Right cardiac atrium (tissue), 5 donors: ENCODE measurements around the gene TNRC18. TPM values are rescaled to one million over a fixed set of nuclear protein-coding genes. Genes with fewer than 3 reads are reported as not detected.
"Not testable (repeated sequence)": the region's sequence is repeated elsewhere in the genome, so short reads cannot be mapped to it uniquely, and the experiment has no call there.

Source experiments
- ATAC-seq, 2 donors: fragments of 200-7000 bp; cut with Tn5 transposase; one replicate each; pipeline versions ENCODE4 v1.8.0 to v1.9.1; 2020; ENCODE audit warnings: moderate library complexity in 2 of 2, mild to moderate bottlenecking in 1 of 2
- DNase-seq, 3 donors: peaks; one replicate each; pipeline ENCODE4 v3.0.0-alpha.2; 2020
- H3K27ac ChIP-seq: one replicate; pipeline ENCODE4 v1.5.1; 2013; ENCODE audit warnings: mild to moderate bottlenecking, low read length, control low read depth, moderate library complexity
- H3K27me3 ChIP-seq: one replicate; pipeline ENCODE4 v1.6.1; 2013; ENCODE audit not compliant: control insufficient read depth, insufficient read depth
- H3K4me1 ChIP-seq: one replicate; pipeline ENCODE4 v1.6.1; 2013; ENCODE audit warnings: low read length; ENCODE audit not compliant: control insufficient read depth, insufficient read depth
- H3K4me3 ChIP-seq: one replicate; pipeline ENCODE4 v1.5.1; 2013; ENCODE audit warnings: low read length, control low read depth
- H3K9me3 ChIP-seq: one replicate; pipeline ENCODE4 v1.6.1; 2013; ENCODE audit warnings: low read length; ENCODE audit not compliant: control insufficient read depth
- WGBS: extraction: QIAGEN DNeasy Blood & Tissue Kit; methylation state at CpG from one replicate; pipeline ENCODE4 v1.1.7; 2013; 5-methylcytosine and 5-hydroxymethylcytosine counted together
- intact Hi-C, 4 donors: fragments of 100-400 bp; cut with DNase I; formaldehyde crosslinking; loops; one replicate each; pipeline versions ENCODE4 v1.11.0 to v1.14.0; 2022 to 2023
- polyA plus RNA-seq: library from polyadenylated mRNA; stranded (reverse); fragments of 200-250 nt; gene quantifications from one replicate; pipeline ENCODE4 v1.2.3, GENCODE V29; 2013
- total RNA-seq, 4 donors: library from RNA; stranded (reverse); fragmentation: NEBNext Ultra II Directional; extraction: Animal tissue kit (Norgen Biotek cat#: 25700); gene quantifications; one replicate each; pipeline ENCODE4 v1.2.1, GENCODE V29; 2021
- donor health status: healthy with polysubstance abuse.
- donor health status: DM: no; HTN: yes; CAD: no.
- donor health status: DM: no; HTN: no; CAD: no.
- donor health status: DM: no; HTN: yes; CAD: no; lungs with severe emphysema.
- donor health status: DM: yes; HTN: yes; CAD: no.

Gene TNRC18
- total and polyA plus RNA-seq, 5 donors, result 33.1 to 46.6 (median 38.9) TPM

DNA sequence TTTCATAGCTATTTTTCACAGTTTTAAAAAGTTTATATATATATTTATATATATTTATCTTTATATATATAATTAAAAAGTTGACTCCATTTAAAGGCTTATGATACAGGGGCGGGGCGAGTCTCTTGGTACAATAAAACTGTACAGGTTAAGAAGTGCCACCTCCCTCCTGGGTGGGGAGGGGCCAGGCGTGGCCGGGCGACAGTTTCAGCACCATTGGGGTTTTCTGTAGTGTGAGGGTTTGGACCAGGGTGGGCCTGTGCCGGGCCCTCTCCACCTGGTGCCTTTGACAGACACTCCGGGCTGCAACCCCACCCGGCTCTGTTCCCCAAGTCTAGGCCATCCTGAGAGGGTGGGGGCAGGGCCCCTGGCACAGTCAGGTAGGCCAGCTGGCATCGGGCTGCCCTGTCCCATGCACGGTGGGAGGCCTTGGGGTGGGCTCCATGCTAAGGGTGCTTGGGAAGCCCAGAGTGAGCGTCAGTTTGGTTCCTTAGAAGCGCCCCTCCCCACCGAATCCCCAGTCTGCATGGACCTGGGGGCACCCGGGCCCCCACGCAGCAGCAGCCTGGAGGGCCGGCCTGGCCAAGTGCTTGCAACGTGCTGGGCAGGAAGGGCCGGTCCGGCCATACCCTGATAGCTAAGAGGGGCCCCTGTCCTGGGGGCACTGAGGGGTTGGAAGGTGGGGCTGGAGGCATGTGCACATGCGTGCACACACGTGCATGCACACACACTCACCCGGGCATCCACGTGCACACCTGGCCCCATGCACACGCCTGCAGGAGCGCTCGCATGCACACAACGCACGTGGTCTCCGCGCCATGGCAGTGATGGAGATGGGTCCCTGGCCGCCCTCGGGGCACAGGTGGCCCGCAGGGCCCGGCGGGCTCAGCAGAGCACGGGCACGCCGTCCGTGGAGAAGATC lies 116.2 kb downstream of the TNRC18 start:
- DNase-seq, ATAC-seq: not testable (repeated sequence)

DNA sequence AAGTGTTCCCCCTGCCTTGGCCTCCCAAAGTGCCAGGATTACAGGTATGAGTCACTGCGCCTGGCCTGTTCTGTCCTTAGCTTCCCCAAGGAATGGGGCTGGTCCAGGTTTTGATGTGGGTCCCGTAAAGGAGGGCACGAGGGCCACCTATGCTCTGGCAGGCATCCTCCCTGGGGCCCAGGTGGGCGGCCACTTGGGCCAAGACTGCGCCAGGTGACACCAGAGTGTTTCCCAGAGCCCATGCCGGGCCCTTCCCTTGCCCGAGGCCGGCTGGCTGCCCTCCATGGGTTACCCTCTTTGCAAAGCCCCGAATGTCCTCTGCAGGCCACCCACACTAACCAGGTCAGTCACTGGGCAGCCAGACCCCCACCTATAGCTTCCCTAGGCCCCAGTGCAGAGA lies 118.6 kb downstream of the TNRC18 start:
- H3K27me3 ChIP-seq, H3K27ac ChIP-seq, DNase-seq, H3K9me3 ChIP-seq, H3K4me3 ChIP-seq, H3K4me1 ChIP-seq, intact Hi-C loops, ATAC-seq: not testable (repeated sequence)
- WGBS, result 91% methylated on average over 9 of the region's 9 CpGs

More for the DNA sequence above, 116.2 kb downstream of the TNRC18 start:
- H3K4me3 ChIP-seq, H3K9me3 ChIP-seq, intact Hi-C loops, H3K27me3 ChIP-seq, H3K4me1 ChIP-seq, H3K27ac ChIP-seq: not testable (repeated sequence)
- WGBS, result 92% methylated on average over 39 of the region's 39 CpGs

DNA sequence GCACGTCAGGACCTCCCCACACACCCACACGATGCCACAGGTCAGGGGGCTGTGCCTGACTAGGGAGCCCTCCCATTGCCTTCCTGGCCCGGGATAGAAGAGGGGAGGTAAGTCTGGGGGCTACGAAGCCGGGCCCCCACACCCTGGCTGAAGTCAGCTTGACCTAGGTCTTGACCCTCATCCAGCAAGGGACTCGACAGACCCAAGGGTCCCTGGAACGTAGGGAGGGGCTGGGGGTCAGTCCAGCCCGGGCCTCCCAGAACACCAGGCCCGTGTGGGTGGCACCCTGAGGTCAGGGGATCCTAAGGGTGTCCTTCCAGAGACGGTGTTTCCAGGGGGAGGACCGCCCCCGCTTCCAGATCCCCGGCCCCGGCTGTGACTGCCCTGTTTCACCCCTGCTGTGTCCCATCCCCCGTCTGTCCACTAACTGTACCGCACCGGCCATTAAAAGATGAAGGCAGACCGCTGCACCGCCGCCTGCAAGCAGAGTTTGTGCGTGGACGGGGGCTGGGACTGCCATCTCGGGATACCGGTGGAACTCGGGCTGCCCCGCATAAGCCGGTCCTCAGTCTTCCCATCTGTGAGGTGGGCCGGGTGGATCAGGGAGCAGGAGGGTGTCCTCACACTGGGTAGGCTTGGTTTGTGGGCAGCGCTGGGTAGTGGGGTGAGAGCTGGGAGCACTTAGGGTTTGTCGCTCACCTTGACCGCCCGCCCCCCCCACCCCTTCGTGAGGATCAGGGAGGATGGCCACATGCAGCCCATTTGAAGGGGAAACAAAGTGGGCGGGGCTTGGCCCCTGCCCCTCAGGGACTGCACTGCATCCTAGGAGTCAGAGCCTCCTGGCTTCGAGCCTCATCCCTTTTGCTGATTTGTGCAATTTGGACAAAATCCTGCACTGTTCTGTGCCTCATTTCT lies 119.8 kb downstream of the TNRC18 start:
- peak in 1 of 2 donors; percentile 9 for ATAC-seq
- 71% methylated on average over 35 of the region's 35 CpGs for WGBS
- H3K4me1 ChIP-seq, result no peaks in the 10 kb centered on the region

DNA sequence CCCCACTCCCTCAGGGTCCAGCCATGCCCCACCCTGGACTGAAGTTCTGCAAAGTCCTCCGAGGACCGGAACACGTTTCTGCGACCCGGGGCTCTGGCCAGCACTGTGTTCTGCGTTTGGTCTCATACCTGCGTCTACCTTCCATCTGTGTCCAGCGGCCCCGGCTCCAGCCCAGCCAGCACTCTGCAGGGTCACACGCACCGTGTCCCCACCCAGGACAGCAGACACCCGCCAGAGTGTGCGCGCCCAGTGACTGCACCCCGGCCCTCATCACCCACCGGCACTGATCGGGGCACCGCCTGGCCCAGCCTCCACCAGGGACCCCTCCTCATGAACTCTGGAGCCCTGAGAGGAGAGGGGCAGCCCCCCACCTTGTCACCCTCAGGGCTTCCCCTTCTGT lies 120.6 kb downstream of the TNRC18 start:
- no peaks in the 10 kb centered on the region for H3K27me3 ChIP-seq
- H3K4me1 ChIP-seq, result no peaks in the 10 kb centered on the region
- no peak overlapping the region for H3K4me3 ChIP-seq
- no peaks in the 10 kb centered on the region for H3K9me3 ChIP-seq
- no peak overlapping the region for H3K27ac ChIP-seq
- DNase-seq (no peak), ATAC-seq (peak in 1 of 2 donors; percentile 11)
- WGBS, result 82% methylated on average over 18 of the region's 18 CpGs
- intact Hi-C loops, result no loop called here

More for the DNA sequence above, 119.8 kb downstream of the TNRC18 start:
- intact Hi-C loops, result no loop called here
- no peak overlapping the region for H3K27ac ChIP-seq
- H3K27me3 ChIP-seq, result no peaks in the 10 kb centered on the region
- DNase-seq, result no peak
- H3K9me3 ChIP-seq, result no peaks in the 10 kb centered on the region
- no peak overlapping the region for H3K4me3 ChIP-seq

DNA sequence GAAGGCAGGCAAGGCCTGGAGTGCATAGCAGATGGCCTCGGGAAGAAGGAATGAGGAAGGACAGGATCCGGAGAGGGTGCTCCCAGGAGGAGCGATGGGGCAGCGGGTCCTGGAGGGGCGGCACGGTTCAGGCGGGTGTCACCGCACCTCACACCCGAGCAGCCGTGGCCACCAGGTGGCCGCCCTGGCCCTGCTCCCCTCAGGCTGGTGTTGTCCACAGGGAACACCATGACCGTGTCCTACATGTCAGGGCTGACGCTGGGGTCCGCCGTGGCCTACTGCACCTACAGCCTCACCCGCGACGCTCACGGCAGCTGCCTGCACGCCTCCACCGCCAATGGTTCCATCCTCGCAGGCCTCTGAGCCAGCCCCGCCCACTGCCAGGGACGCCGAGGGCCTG lies 121.1 kb downstream of the TNRC18 start:
- Histone ChIP-seq H3K4me1 (no peaks in the 10 kb centered on the region), H3K4me3 (no peak overlapping the region), H3K27me3 (no peaks in the 10 kb centered on the region), H3K9me3 (no peaks in the 10 kb centered on the region), H3K27ac (no peak overlapping the region)
- peak in 1 of 3 donors; percentile 38 for DNase-seq
- intact Hi-C loops, result no loop called here
- 68% methylated on average over 25 of the region's 25 CpGs for WGBS
- peak in 1 of 2 donors; percentile 7 for ATAC-seq

DNA sequence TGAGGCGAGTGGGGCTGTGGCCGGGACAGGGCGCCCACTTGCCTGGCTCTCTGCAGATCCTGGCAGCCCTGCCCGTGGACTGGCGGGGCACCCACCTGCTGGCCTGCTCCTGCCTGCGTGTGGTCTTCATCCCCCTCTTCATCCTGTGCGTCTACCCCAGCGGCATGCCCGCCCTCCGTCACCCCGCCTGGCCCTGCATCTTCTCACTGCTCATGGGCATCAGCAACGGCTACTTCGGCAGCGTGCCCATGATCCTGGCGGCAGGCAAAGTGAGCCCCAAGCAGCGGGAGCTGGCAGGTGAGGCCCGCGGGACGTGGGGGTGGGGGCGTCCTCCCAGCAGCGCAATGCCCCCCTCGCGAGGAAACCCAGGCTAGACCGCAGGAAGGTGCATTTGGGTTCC lies 123.3 kb downstream of the TNRC18 start:
- intact Hi-C loops, result no loop called here

DNA sequence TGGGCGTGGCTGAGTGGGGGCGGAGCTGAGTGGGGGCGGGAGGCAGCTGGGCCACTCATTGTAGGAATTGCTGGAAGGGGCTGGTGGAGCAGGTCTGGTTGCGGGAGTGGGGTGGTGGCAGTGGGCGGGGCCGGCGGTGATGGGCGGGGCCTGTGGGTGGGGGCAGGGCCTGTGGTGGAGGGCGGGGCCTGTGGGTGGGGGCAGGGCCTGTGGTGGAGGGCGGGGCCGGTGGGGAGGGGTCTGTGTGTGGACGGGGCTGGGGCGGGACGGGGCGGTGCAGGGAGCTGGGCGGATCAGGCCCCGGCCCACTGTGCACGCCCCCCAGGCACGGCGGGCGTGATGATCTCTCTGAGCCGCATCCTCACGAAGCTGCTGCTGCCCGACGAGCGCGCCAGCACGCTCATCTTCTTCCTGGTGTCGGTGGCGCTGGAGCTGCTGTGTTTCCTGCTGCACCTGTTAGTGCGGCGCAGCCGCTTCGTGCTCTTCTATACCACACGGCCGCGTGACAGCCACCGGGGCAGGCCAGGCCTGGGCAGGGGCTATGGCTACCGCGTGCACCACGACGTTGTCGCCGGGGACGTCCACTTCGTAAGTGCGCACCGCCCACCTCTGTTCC lies 126.9 kb downstream of the TNRC18 start:
- peak in 1 of 3 donors; percentile 62 for DNase-seq
- Histone ChIP-seq H3K27ac (no peak overlapping the region), H3K4me1 (no peaks in the 10 kb centered on the region), H3K27me3 (no peaks in the 10 kb centered on the region), H3K9me3 (no peaks in the 10 kb centered on the region), H3K4me3 (no peak overlapping the region)
- 20% methylated on average over 48 of the region's 48 CpGs for WGBS
- intact Hi-C loops, result no loop called here
- peak; percentile 17 to 22 for ATAC-seq

More for the DNA sequence above, 123.3 kb downstream of the TNRC18 start:
- Histone ChIP-seq H3K27me3 (no peaks in the 10 kb centered on the region), H3K27ac (no peak overlapping the region), H3K4me1 (no peaks in the 10 kb centered on the region), H3K4me3 (no peak overlapping the region), H3K9me3 (no peaks in the 10 kb centered on the region)
- ATAC-seq, result no peak
- WGBS, result 92% methylated on average over 24 of the region's 24 CpGs
- DNase-seq, result no peak

DNA sequence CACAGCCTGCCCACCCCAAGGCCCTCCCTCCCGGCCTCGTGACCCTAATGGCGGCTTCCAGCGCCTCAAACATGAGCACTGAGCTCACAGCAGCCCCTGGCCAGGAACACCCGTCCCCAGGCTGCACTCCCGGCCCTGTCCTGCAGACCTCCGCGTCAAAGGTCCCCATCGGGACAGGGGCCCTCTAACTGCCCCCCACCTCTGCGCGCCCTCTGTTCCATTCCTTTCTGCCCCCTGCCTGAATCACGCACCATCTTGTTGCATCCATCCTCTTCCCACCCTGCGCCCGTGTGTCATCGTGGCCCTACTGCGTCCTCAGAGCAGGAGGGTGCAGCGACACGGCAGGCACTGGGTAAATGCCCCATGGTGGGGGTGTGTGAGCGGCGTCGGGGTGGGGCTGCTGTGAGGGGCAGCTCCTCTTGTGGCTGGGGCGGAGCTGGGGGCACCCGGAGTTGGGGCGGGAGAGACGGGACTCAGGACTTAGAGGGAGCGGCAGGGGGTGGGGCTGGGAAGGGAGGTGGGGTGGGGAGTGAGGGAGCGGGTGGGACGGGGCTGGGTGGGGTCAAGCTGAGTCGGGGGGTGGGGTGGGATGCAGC lies 127.5 kb downstream of the TNRC18 start:
- no peak overlapping the region for H3K27ac ChIP-seq
- H3K9me3 ChIP-seq, result no peaks in the 10 kb centered on the region
- H3K27me3 ChIP-seq, result no peaks in the 10 kb centered on the region
- H3K4me3 ChIP-seq, result no peak overlapping the region
- no peaks in the 10 kb centered on the region for H3K4me1 ChIP-seq
- 42% methylated on average over 29 of the region's 29 CpGs for WGBS
- ATAC-seq (no peak), DNase-seq (no peak)
- intact Hi-C loops, result no loop called here

DNA sequence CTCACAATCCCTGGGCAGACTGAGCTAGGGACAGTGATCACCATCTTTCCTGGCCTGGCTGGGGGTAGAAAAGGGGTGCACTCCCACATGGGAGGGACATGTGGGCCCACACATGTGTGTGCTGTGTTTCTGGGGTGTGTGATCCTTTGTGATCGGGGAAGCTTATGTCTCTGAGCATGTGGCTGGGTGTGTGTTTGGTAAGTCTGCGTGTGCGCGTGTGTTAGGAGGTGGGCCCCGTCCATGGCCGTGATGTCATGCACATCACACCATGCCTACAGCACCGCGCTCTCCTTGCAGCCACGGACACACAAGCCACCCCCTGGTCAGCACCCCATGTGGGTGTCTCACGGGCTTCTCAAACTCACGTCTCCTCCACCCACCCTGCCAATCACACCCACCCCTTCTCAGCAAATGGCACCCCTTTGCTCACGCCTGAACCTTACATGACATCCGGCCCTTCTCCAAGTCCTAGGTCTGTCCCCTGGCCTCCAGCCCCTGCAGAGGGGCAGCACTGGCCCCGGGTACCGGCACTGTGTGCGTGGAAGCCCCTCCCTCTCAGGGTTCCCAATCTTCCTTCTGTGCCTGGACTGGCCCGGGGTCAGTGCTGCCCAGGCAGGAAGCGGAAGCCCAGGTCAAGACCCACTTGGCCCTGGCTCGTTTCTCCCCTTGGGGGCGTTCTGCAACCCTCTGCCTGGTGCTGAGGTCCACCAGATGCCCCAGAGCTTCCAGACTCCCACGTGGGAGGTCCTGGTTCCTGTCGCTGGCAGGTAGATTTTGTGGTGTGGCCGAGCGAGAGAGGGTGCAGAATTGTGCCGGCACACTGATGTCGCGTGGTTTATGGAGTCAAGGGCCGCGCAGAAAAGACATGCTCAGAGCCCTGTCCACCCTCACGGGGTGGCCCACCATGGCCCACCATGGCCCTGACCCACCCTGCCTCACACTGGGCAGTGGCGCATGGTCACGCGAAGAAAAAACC lies 128.3 kb downstream of the TNRC18 start:
- no peak for ATAC-seq
- Histone ChIP-seq H3K4me3 (no peak overlapping the region), H3K9me3 (no peaks in the 10 kb centered on the region), H3K4me1 (no peaks in the 10 kb centered on the region), H3K27ac (no peak overlapping the region), H3K27me3 (no peaks in the 10 kb centered on the region)
- intact Hi-C loops, result no loop called here
- WGBS, result 86% methylated on average over 33 of the region's 33 CpGs
- no peak for DNase-seq
